D341Med (cell line): Measurements from ENCODE around the gene PRDX4.
A peak's percentile ranks its signal among the peaks of the same experiment; 100 is the strongest.
"Not testable (repeated sequence)": the region's sequence is repeated elsewhere in the genome, so short reads cannot be mapped to it uniquely, and the experiment has no call there.

ENCODE experiments used
- DNase-seq: peaks from one replicate; pipeline ENCODE4 v3.0.0; 2012; ENCODE audit warnings: low spot score

The PRDX4 gene

GRCh38 chrX:23667239-23668177, at the start of gene PRDX4:
TSS of gene PRDX4 (plus strand) at chrX:23667493. CDS start at chrX:23667571, 78 bp downstream.
- peak; percentile 93 for DNase-seq

GRCh38 chrX:23621621-23622265, 45.5 kb upstream of the PRDX4 start:
- DNase-seq, result no peak

- DNase-seq, result no peak
Measured at GRCh38 chrX:23623797-23624196, 43.5 kb upstream of the PRDX4 start.

- DNase-seq, result no peak
Measured at GRCh38 chrX:23626651-23627050, 40.6 kb upstream of the PRDX4 start.

- DNase-seq, result no peak
Measured at GRCh38 chrX:23628131-23628530, 39.2 kb upstream of the PRDX4 start.

GRCh38 chrX:23631136-23631535, 36.2 kb upstream of the PRDX4 start:
- DNase-seq, result no peak

GRCh38 chrX:23633834-23634580, 33.3 kb upstream of the PRDX4 start:
- no peak for DNase-seq

- no peak for DNase-seq
Measured at GRCh38 chrX:23637187-23637586, 30.1 kb upstream of the PRDX4 start.

GRCh38 chrX:23643020-23643419, 24.3 kb upstream of the PRDX4 start:
- no peak for DNase-seq

- DNase-seq, result no peak
Measured at GRCh38 chrX:23644744-23645143, 22.5 kb upstream of the PRDX4 start.

- DNase-seq, result peak; percentile 38
Measured at GRCh38 chrX:23656091-23656490, 11.2 kb upstream of the PRDX4 start.

- DNase-seq, result no peak
Measured at GRCh38 chrX:23656684-23657083, 10.6 kb upstream of the PRDX4 start.

- no peak for DNase-seq
Measured at GRCh38 chrX:23659339-23659738, 8.0 kb upstream of the PRDX4 start.

- not testable (repeated sequence) for DNase-seq
Measured at GRCh38 chrX:23660083-23660765, 7.1 kb upstream of the PRDX4 start.

- DNase-seq, result no peak
Measured at GRCh38 chrX:23660766-23661132, 6.5 kb upstream of the PRDX4 start.

- DNase-seq, result no peak
Measured at GRCh38 chrX:23661671-23662070, 5.6 kb upstream of the PRDX4 start.

GRCh38 chrX:23662187-23662586, 5.1 kb upstream of the PRDX4 start:
- no peak for DNase-seq

GRCh38 chrX:23662853-23663252, 4.4 kb upstream of the PRDX4 start:
- no peak for DNase-seq

GRCh38 chrX:23664496-23664895, 2.8 kb upstream of the PRDX4 start:
- no peak for DNase-seq

GRCh38 chrX:23666282-23666681, 1.0 kb upstream of the PRDX4 start:
- DNase-seq, result no peak

GRCh38 chrX:23668335-23668734, 1.0 kb downstream of the PRDX4 start:
- no peak for DNase-seq

GRCh38 chrX:23670528-23670927, 3.2 kb downstream of the PRDX4 start:
- no peak for DNase-seq
